AG09309 (cell line): Measurements from ENCODE around the gene C8G.

ENCODE experiments used
- DNase-seq: peaks from one replicate; pipeline ENCODE4 v3.0.0-alpha.2; 2010; ENCODE audit warnings: low read depth
- H3K4me3 ChIP-seq: 2 replicates; pipeline ENCODE4 v1.5.1; 2011; ENCODE audit warnings: mild to moderate bottlenecking, low read depth, low read length, moderate library complexity; ENCODE audit not compliant: control insufficient read depth
- CTCF ChIP-seq: IDR thresholded peaks from 2 replicates; pipeline ENCODE4 v1.5.1; 2011; ENCODE audit warnings: mild to moderate bottlenecking, low read depth, low read length, inconsistent platforms; ENCODE audit not compliant: insufficient read depth, control insufficient read depth; ENCODE audit errors: missing control alignments

Gene C8G

GRCh38 chr9:136926154-136926704 is 18.8 kb upstream of the C8G start:
- no peak overlapping the region for H3K4me3 ChIP-seq
- no peak for TF ChIP-seq CTCF
- no peak for DNase-seq

DNA sequence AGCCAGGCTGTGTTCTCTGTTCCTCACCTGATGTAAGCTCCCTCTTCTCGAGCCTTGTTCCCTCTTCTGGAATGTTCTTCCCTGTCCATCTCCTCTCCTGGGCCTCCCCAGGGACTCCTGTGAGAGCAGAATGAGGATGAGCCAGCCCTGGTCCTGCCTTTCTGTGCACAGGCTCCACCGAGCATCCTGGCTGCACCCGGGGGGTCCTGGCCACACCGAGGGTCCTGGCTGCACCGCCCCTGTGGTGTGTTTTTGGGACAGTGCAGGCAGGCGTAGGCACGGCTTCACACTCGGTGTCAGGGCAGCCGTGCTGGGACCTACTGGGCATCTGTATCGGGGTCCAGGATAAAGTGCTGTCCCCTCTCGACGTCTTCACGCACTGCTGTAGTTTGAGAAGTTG is 18.3 kb upstream of the C8G start:
- no peak overlapping the region for H3K4me3 ChIP-seq
- DNase-seq = no peak
- no peak for TF ChIP-seq CTCF

GRCh38 chr9:136927343-136928271 is 17.4 kb upstream of the C8G start:
- DNase-seq = peak; percentile 8
- no peak for TF ChIP-seq CTCF

GRCh38 chr9:136928591-136928990 is 16.5 kb upstream of the C8G start:
- TF ChIP-seq CTCF = no peak
- H3K4me3 ChIP-seq = no peak overlapping the region
- no peak for DNase-seq

More at GRCh38 chr9:136927343-136928271, 17.4 kb upstream of the C8G start:
- H3K4me3 ChIP-seq = no peak overlapping the region

DNA sequence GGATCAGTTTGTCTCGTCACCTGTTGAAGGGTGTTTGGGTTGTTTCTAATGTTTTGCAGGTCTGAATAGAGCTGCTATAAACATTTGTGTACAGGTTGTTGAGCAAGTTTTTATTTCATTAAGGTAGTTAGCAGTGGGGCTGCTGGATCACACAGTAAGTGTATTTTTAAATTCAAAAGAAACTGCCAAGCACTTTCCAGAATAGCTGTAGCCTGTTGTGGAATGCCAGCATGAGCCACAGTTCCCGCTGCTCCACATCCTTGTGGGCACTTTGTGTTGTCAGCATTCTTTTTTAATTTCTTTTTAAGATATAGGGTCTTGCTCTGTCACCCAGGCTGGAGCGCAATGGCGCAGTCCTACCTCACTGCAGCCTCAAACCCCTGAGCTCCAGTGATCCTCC is 15.0 kb upstream of the C8G start:
- TF ChIP-seq CTCF = no peak
- no peak for DNase-seq
- no peak overlapping the region for H3K4me3 ChIP-seq

DNA sequence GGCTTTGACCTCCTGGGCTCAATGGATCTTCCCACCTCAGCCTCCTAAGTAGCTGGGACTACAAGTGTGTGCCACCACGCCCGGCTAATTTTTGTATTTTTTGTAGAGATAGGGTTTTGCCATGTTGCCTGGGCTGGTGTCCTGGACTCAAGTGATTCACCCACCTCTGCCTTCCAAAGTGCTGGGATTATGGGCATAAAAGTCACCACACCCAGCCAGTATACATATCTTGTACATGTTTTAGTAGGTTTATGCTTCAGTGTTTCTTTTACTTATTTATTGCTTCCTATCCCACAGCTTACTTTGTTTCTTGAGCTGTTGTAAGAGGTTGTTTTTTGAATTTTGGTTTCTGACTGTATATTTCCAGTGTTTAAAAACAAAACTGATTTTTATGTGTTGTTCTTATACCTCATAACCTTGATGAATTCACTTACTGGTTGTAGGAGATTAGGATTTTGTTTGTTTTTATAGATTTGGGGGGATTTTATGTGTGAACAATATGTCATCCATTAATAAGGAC is 13.4 kb upstream of the C8G start:
- no peak for DNase-seq

More for the DNA sequence above, 13.4 kb upstream of the C8G start:
- TF ChIP-seq CTCF = no peak
- no peak overlapping the region for H3K4me3 ChIP-seq
